ENCODE data around the gene GRXCR1. TPM values are rescaled to one million over a fixed set of nuclear protein-coding genes. Genes with fewer than 3 reads are reported as not detected.

Gene GRXCR1
- total and polyA plus RNA-seq, 2 donors (not counting 1 experiment from before 2014, with no cell fraction given), result not detected

DNA sequence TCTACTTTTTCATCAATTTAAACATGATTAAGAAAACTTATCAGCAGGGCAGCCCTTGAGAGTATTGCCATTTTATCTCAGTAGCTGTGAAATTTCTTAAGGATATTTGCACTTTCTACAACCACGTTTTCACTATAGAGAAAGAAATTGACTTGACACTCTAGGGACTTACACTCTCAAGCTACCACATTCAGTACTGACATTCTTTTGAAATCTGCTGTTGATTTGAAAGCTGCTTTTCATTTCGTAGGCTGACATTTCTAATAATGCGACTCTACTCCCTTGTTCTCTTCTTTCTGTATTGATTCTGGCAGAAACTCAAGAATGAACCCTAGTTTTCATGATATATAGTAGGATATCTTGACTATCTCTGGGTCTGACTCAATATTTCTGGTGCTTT is 13.7 kb upstream of the GRXCR1 start:
- H3K9me3 Mint-ChIP-seq (ENCODE audit: insufficient read depth), result no peaks in the 10 kb centered on the region
- no peak overlapping the region for H3K4me3 ChIP-seq (ENCODE audit: control extremely low read depth in 1 of 5, extremely low read depth in 1 of 5, insufficient read depth in 1 of 5, low read depth in 2 of 5, low read length in 4 of 5)
- H3K27ac Mint-ChIP-seq, result no peak overlapping the region
- no peak overlapping the region for H3K27ac ChIP-seq (ENCODE audit: low read length in 2 of 2)
- no peaks in the 10 kb centered on the region for H3K79me2 ChIP-seq (ENCODE audit: control insufficient read depth, insufficient read depth, low read length)
- H3K9me3 ChIP-seq (ENCODE audit: control extremely low read depth in 1 of 3, control insufficient read depth in 2 of 3, insufficient read depth in 1 of 3, low read length in 2 of 3), result no peaks in the 10 kb centered on the region
- TF ChIP-seq CTCF (IDR thresholded peaks at IDR 0.05) (no peak), EZH2 (IDR thresholded peaks at IDR 0.05; ENCODE audit: borderline replicate concordance, insufficient read depth, low read depth, low read length, poor library complexity, severe bottlenecking) (no peak)
- H2AFZ ChIP-seq (ENCODE audit: insufficient read depth, low read depth, low read length, poor library complexity, severe bottlenecking), result no peak overlapping the region
- H3K27me3 Mint-ChIP-seq, result peaks cover 41% of the 10 kb centered on the region
- intact Hi-C loops (cut with micrococcal nuclease), result no loop called here
- no peaks in the 10 kb centered on the region for H4K20me1 ChIP-seq (ENCODE audit: control insufficient read depth, insufficient read depth, low read length, poor library complexity, severe bottlenecking)
- no peaks in the 10 kb centered on the region for H3K4me1 Mint-ChIP-seq
- ChIA-PET POLR2A (no interaction called here), CTCF (no interaction called here)
- no peaks in the 10 kb centered on the region for H3K36me3 ChIP-seq (replicated peaks in 1 of 2; ENCODE audit: control extremely low read depth in 1 of 2, control insufficient read depth in 1 of 2, extremely low read depth in 1 of 2, insufficient read depth in 2 of 2, low read length in 1 of 2)
- ATAC-seq (ENCODE audit: low read depth) (no peak), DNase-seq (no peak)
- H3K4me1 ChIP-seq (ENCODE audit: control insufficient read depth in 2 of 2, insufficient read depth in 2 of 2, low read length in 2 of 2), result no peaks in the 10 kb centered on the region
- H3K27me3 ChIP-seq (replicated peaks in 1 of 4; ENCODE audit: control extremely low read depth in 1 of 4, control insufficient read depth in 3 of 4, insufficient read depth in 4 of 4, low read length in 3 of 4), result peaks cover 0 to 11% (median 0%) of the 10 kb centered on the region in 4 experiments
- no CpG with 5 or more reads among the region's 3 CpGs for WGBS (ENCODE audit: insufficient coverage)
- no peak overlapping the region for H3K4me2 ChIP-seq (replicated peaks; ENCODE audit: low read depth, low read length, poor library complexity, severe bottlenecking)
- H3K4me3 Mint-ChIP-seq, result no peak overlapping the region
- H3K9ac ChIP-seq (ENCODE audit: low read length), result no peak overlapping the region

- H3K79me2 ChIP-seq (ENCODE audit: control insufficient read depth, insufficient read depth, low read length), result no peaks in the 10 kb centered on the region
- intact Hi-C loops (cut with micrococcal nuclease), result no loop called here
- Mint-ChIP-seq H3K27ac (no peak overlapping the region), H3K4me3 (no peak overlapping the region), H3K4me1 (no peaks in the 10 kb centered on the region), H3K27me3 (peaks cover 32% of the 10 kb centered on the region), H3K9me3 (ENCODE audit: insufficient read depth) (peaks cover 2% of the 10 kb centered on the region)
- peaks cover 0 to 2% (median 0%) of the 10 kb centered on the region in 3 donors for H3K9me3 ChIP-seq (ENCODE audit: control extremely low read depth in 1 of 3, control insufficient read depth in 2 of 3, insufficient read depth in 1 of 3, low read length in 2 of 3)
- no peak overlapping the region for H3K4me2 ChIP-seq (replicated peaks; ENCODE audit: low read depth, low read length, poor library complexity, severe bottlenecking)
- H3K4me1 ChIP-seq (ENCODE audit: control insufficient read depth in 2 of 2, insufficient read depth in 2 of 2, low read length in 2 of 2), result no peaks in the 10 kb centered on the region
- no CpG with 5 or more reads among the region's 2 CpGs for WGBS (ENCODE audit: insufficient coverage)
- no peak overlapping the region for H3K27ac ChIP-seq (ENCODE audit: low read length in 2 of 2)
- DNase-seq (no peak), ATAC-seq (ENCODE audit: low read depth) (no peak)
- no peak overlapping the region for H2AFZ ChIP-seq (ENCODE audit: insufficient read depth, low read depth, low read length, poor library complexity, severe bottlenecking)
- no peaks in the 10 kb centered on the region for H3K36me3 ChIP-seq (replicated peaks in 1 of 2; ENCODE audit: control extremely low read depth in 1 of 2, control insufficient read depth in 1 of 2, extremely low read depth in 1 of 2, insufficient read depth in 2 of 2, low read length in 1 of 2)
- no peak overlapping the region for H3K4me3 ChIP-seq (ENCODE audit: control extremely low read depth in 1 of 5, extremely low read depth in 1 of 5, insufficient read depth in 1 of 5, low read depth in 2 of 5, low read length in 4 of 5)
- CTCF ChIA-PET, result no interaction called here
- POLR2A ChIA-PET, result no interaction called here
- TF ChIP-seq CTCF (IDR thresholded peaks at IDR 0.05) (no peak), EZH2 (IDR thresholded peaks at IDR 0.05; ENCODE audit: borderline replicate concordance, insufficient read depth, low read depth, low read length, poor library complexity, severe bottlenecking) (no peak)
- peaks cover 0 to 7% (median 0%) of the 10 kb centered on the region in 4 experiments for H3K27me3 ChIP-seq (replicated peaks in 1 of 4; ENCODE audit: control extremely low read depth in 1 of 4, control insufficient read depth in 3 of 4, insufficient read depth in 4 of 4, low read length in 3 of 4)
- no peak overlapping the region for H3K9ac ChIP-seq (ENCODE audit: low read length)
- no peaks in the 10 kb centered on the region for H4K20me1 ChIP-seq (ENCODE audit: control insufficient read depth, insufficient read depth, low read length, poor library complexity, severe bottlenecking)
Observed at GRCh38 chr4:42881253-42881652, 11.3 kb upstream of the GRXCR1 start.

All from B cell (primary cell).